RWPE2 (cell line): Measurements from ENCODE around the gene TRPV4.

ENCODE experiments used
- ATAC-seq: fragments of 200-7000 bp; cut with Tn5 transposase; 3 replicates; pipeline ENCODE4 v1.9.1; 2021; ENCODE audit warnings: low read depth
- DNase-seq: peaks from one replicate; pipeline ENCODE4 v3.0.0-alpha.2; 2020; ENCODE audit warnings: low spot score
- H3K27ac ChIP-seq: fragments of 450-650 bp; 2 replicates; pipeline ENCODE4 v1.5.1; 2017; ENCODE audit warnings: mild to moderate bottlenecking; ENCODE audit not compliant: poor library complexity, severe bottlenecking
- H3K27me3 ChIP-seq: fragments of 250-450 bp; sonication (Bioruptor Pico); 2 replicates; pipeline ENCODE4 v1.5.1; 2021; ENCODE audit warnings: mild to moderate bottlenecking, moderate library complexity; ENCODE audit not compliant: insufficient read depth, poor library complexity, severe bottlenecking
- H3K36me3 ChIP-seq: fragments of 250-450 bp; sonication (Bioruptor Pico); 2 replicates; pipeline ENCODE4 v1.5.1; 2020; ENCODE audit warnings: low read depth, mild to moderate bottlenecking, moderate library complexity
- H3K4me1 ChIP-seq: fragments of 250-450 bp; sonication (Bioruptor Pico); 2 replicates; pipeline ENCODE4 v1.5.1; 2021; ENCODE audit warnings: mild to moderate bottlenecking, moderate library complexity; ENCODE audit not compliant: insufficient read depth, poor library complexity, severe bottlenecking
- H3K4me3 ChIP-seq: fragments of 250-450 bp; sonication (Bioruptor Pico); 2 replicates; pipeline ENCODE4 v1.5.1; 2021; ENCODE audit warnings: mild to moderate bottlenecking, moderate library complexity; ENCODE audit not compliant: severe bottlenecking
- H3K9me3 ChIP-seq: fragments of 250-450 bp; sonication (Bioruptor Pico); 2 replicates; pipeline ENCODE4 v1.5.1; 2021; ENCODE audit warnings: mild to moderate bottlenecking, moderate library complexity; ENCODE audit not compliant: severe bottlenecking
- TF ChIP-seq, protein P1 (sequence below): fragments of 450-650 bp; IDR thresholded peaks from one replicate; pipeline ENCODE4 v1.5.1; 2017; ENCODE audit warnings: mild to moderate bottlenecking, moderate library complexity; ENCODE audit not compliant: poor library complexity, severe bottlenecking

Gene TRPV4

DNA sequence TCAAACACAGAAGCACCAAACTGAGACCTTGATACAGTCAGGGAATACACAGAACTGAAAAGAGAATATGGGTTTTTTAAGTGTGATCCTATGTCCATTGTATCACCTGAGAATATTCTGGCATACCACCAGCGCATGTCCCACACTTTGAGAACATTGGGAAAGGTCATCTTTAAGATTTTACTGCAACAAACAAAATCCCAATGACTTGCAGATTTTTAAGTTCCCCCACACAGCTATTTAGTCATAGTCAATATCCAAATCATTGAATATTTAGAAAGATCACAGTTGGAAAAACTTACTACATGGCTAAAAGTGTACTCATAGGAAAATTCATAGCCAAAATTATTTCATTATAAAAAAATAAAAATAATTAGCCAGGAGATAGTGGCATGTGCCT is 54.5 kb downstream of the TRPV4 start:
- TF ChIP-seq, protein P1, sequence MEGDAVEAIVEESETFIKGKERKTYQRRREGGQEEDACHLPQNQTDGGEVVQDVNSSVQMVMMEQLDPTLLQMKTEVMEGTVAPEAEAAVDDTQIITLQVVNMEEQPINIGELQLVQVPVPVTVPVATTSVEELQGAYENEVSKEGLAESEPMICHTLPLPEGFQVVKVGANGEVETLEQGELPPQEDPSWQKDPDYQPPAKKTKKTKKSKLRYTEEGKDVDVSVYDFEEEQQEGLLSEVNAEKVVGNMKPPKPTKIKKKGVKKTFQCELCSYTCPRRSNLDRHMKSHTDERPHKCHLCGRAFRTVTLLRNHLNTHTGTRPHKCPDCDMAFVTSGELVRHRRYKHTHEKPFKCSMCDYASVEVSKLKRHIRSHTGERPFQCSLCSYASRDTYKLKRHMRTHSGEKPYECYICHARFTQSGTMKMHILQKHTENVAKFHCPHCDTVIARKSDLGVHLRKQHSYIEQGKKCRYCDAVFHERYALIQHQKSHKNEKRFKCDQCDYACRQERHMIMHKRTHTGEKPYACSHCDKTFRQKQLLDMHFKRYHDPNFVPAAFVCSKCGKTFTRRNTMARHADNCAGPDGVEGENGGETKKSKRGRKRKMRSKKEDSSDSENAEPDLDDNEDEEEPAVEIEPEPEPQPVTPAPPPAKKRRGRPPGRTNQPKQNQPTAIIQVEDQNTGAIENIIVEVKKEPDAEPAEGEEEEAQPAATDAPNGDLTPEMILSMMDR = no peak
- no peak for DNase-seq
- no peak overlapping the region for H3K27ac ChIP-seq
- H3K4me1 ChIP-seq = peaks cover 7% of the 10 kb centered on the region
- H3K27me3 ChIP-seq = no peaks in the 10 kb centered on the region
- H3K9me3 ChIP-seq = no peaks in the 10 kb centered on the region
- no peak overlapping the region for H3K4me3 ChIP-seq
- no peaks in the 10 kb centered on the region for H3K36me3 ChIP-seq
- no peak for ATAC-seq

DNA sequence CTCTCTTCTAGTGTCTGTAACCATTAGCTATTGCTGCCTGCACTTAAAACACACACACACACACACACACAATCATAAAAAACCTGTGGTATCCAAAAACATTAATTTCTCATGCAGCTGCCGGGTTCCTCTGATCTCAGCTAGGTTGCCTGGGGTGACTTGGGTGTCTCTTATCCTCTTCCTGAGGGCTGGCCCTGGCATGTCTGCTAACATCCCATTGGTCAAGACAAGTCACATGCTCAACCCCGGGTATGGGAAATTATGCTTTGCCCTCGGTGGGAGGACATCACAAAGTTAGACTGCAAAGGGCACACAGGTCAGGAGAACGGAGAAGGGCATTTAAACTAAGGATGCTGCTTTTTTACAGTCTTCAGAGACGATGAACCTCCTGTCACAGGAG is 55.7 kb downstream of the TRPV4 start:
- TF ChIP-seq, protein P1 = no peak
- no peak for DNase-seq
- no peaks in the 10 kb centered on the region for H3K27me3 ChIP-seq
- peaks cover 7% of the 10 kb centered on the region for H3K4me1 ChIP-seq
- no peak overlapping the region for H3K27ac ChIP-seq
- ATAC-seq = 0 out of 3 replicates have a peak, but pooled peaks have one; percentile 23
- H3K9me3 ChIP-seq = no peaks in the 10 kb centered on the region
- H3K36me3 ChIP-seq = no peaks in the 10 kb centered on the region
- H3K4me3 ChIP-seq = no peak overlapping the region

DNA sequence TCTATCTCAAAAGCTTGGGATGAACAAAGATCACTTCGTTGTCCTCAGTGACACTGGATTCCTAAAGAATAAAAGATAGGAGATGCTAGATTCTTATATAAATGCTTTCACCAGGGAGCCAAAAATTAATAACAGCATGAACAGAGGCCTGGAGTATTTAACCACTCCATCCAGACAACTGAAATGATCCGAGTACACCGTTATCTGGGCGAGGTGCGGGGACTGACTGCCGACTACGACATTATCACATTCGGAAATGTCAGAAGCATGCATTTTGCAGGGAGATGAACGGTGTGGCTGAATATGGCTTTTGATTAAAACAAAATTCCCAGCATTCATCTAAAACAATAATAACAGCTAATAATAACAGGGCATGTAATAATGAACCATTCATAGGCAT is 56.6 kb downstream of the TRPV4 start:
- Histone ChIP-seq H3K27ac (no peak overlapping the region), H3K27me3 (no peaks in the 10 kb centered on the region), H3K4me3 (no peak overlapping the region), H3K36me3 (no peaks in the 10 kb centered on the region), H3K9me3 (no peaks in the 10 kb centered on the region), H3K4me1 (peaks cover 7% of the 10 kb centered on the region)
- DNase-seq (no peak), ATAC-seq (no peak)
- TF ChIP-seq, protein P1 = no peak

DNA sequence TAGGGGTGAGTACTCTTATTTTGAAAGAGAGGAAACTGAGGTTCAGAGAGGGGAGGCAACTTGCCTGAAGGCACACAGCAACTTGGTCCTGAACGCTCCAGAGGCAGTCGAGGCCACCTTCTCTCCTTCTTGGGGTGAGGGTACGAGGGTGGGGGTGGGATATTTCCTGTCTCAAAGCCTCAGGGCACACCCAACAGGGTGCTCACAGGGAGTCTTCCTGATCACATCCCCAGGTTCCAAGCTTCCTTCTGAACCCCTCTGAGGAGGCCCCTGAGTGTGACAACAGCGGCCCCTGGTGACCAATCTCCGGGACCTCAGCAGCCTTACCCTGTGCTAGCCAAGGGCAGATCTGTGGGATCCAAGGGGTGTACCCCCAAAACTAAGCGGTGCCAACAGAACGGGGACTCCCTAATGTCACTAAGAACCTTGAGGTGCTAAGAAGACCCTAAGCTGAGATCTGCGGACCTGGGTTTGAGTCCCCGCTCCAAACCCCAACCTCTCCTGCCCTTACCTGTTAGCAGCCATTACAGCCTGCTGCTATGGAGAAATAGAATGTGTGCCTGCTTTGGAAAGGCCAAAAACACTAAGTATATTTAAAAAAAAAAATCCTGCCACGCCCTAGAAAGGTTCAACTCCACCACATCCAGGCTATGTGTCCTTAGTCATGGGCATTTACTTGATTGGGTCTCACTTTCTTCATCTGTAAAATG is 57.9 kb downstream of the TRPV4 start:
- Histone ChIP-seq H3K36me3 (no peaks in the 10 kb centered on the region), H3K4me3 (no peak overlapping the region), H3K27me3 (no peaks in the 10 kb centered on the region), H3K27ac (no peak overlapping the region), H3K9me3 (no peaks in the 10 kb centered on the region), H3K4me1 (peaks cover 7% of the 10 kb centered on the region)
- DNase-seq (no peak), ATAC-seq (peak; percentile 74)
- TF ChIP-seq, protein P1 = peak; percentile 86

DNA sequence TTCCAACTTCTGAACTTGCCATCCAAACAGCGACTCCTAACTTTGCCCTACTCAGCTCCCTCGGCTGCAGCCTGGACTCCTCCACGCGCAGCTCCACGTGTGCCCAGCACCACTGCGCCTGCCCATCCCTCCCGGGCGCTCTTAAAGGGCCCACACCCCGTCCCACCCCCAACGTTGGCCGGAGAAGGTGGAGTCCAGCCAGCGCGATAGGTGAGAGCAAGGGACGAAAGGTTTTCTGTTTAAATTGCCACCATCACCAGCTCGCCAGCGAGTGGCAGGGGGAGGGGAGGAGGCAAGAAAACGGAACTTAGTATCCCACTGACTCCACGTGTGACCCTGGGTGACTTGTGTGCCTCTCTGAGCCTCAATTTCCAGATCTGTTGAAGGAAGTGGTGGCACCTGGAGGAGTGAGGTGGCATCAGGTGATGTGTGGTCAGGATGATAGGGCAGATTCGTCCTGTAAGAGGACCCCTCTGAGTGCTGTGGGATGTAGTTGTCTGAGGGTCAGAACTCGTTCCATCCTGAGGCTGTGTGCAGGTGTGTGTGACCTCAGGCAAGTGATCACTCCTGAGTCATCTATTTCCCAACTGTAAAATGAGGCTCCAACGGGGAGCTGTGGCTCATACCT is 59.7 kb downstream of the TRPV4 start:
- ATAC-seq (peak; percentile 86), DNase-seq (no peak)
- no peaks in the 10 kb centered on the region for H3K36me3 ChIP-seq
- peaks cover 7% of the 10 kb centered on the region for H3K4me1 ChIP-seq
- no peaks in the 10 kb centered on the region for H3K27me3 ChIP-seq
- no peak overlapping the region for H3K4me3 ChIP-seq
- TF ChIP-seq, protein P1 = no peak
- no peak overlapping the region for H3K27ac ChIP-seq
- H3K9me3 ChIP-seq = no peaks in the 10 kb centered on the region
